HG03108 (cell line): ENCODE measurements around the gene HLA-A.

ENCODE experiments used
- ATAC-seq: cut with Tn5 transposase; IDR thresholded peaks from one replicate; pipeline ENCODE4 v1.9.1; 2021; ENCODE audit warnings: moderate library complexity; ENCODE audit not compliant: unreplicated experiment

Gene HLA-A

GRCh38 chr6:29984232-29984631 lies 41.9 kb downstream of the HLA-A start:
- no peak for ATAC-seq

DNA sequence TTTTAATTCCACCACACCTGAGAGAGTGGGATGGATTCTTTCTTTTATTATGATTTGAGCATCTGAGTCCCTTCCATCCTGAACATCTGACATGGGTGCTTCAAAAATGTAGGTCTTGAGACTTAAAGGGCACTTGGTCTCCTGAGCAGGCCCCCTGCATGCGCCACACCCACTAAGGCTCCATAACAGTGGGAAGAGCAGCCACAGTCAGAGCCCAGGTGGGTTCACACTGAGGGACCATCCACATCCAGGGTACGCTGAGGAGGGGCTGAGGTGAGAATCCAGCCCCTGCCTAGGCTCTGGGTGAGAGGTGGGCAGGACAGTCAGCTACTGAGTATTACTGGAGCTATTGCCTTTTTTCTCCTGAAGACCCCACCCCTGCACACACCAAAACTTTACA lies 42.7 kb downstream of the HLA-A start:
- no peak for ATAC-seq

DNA sequence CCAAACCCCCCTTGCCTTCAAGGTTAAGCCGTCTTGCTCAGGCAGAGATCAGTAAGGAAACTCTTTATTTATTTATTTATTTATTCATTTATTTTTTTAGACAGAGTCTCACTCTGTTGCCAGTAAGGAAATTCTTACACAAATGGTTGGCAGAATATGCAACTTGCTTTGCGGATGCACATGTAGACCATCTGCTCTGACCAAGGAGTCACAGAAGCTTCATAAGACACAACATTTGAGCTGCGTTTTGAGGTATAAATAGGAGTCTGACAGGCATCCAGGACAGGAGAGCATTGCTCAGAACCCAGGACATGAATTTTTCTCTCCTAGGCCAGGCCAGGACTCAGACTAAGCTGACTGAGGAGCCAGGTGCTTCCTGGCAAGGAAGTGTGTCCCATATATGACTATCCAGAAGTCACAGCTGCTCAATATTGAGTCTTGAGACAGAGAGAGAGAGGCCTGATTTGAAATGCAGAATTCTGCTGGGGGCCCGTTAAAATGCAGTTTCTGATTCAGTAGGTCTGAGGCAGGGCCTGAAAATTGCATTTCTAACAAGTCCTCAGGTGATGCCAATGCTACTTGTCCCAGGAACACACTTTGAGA lies 43.9 kb downstream of the HLA-A start:
- ATAC-seq = no peak

- no peak for ATAC-seq
These were observed 46.9 kb downstream of the HLA-A start for GRCh38 chr6:29989211-29989610.

GRCh38 chr6:29990931-29991330 lies 48.6 kb downstream of the HLA-A start:
- ATAC-seq = no peak

DNA sequence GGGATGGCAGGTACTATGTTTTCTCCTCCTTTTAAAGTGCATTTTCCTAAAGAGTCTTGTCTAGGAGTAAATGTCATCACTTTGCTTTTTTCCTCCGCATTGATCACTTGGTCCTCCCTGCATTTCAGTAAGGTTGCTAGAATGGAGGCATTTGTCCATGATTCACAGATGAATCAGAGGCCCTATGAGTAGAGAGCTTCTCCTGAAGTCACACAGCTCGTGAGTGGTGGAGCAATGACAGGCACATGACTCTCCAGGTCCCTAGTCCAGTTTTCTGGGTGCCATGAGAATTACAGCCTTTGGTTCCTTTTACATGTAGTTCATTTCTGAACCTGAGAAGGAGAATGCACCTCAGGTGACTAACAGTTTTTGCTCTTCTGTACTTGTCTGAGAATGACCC lies 50.5 kb downstream of the HLA-A start:
- no peak for ATAC-seq

DNA sequence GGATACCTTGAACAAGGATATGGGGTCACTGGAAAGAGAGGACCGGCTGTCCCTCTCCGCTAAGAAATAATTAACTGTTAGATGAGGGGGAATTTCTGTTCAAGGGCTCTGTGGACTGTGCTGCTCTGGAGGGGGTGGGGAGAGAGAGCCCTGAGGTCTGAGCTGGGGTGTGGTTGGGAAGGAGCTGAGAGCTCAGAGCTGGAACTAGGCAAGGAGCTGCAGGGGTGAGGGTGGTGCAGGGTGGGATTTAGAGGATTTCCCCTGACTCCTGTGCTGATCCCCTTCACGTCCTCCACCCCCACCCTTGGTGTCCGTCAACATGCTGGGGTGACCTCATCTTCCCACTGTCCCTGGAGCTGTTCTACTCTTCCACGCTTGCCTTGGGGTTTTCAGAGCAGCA lies 52.5 kb downstream of the HLA-A start:
- no peak for ATAC-seq

GRCh38 chr6:29995340-29995777 lies 53.0 kb downstream of the HLA-A start:
- no peak for ATAC-seq
